Adrenal gland (tissue), 5 donors: ENCODE measurements around the gene DOCK4.

Source experiments
- CTCF ChIP-seq, 6 experiments: fragments of 450-650 bp in 4 of 6; fragments of 200-600 bp in 2 of 6; sonication (generic) in 1 of 6; IDR thresholded peaks; 1 replicate in 5 of 6; 2 replicates in 1 of 6; pipeline versions ENCODE4 v1.5.1 to v1.8.0; 2016 to 2021; ENCODE audit warnings: antibody characterized with exemption in 6 of 6, mild to moderate bottlenecking in 2 of 6, moderate library complexity in 1 of 6
- POLR2A ChIP-seq, 2 donors: fragments of 450-650 bp; IDR thresholded peaks; one replicate each; pipeline ENCODE4 v1.6.1; 2017; ENCODE audit warnings: antibody characterized with exemption in 2 of 2, mild to moderate bottlenecking in 2 of 2, moderate library complexity in 1 of 2
- donor health status: DM: no; HTN: no; CAD: no.

GRCh38 chr7:112022128-112022527 lies 184.1 kb downstream of the DOCK4 start:
- no peak for TF ChIP-seq CTCF (IDR thresholded peaks at IDR 0.05)
- TF ChIP-seq POLR2A (IDR thresholded peaks at IDR 0.05), result no peak
